GM18858 (cell line): Measurements from ENCODE around the gene SRC.

Experiments
- ATAC-seq: cut with Tn5 transposase; IDR thresholded peaks from one replicate; pipeline ENCODE4 v1.9.1; 2021; ENCODE audit not compliant: unreplicated experiment

Gene SRC

GRCh38 chr20:37314617-37315016 is 31.3 kb upstream of the SRC start:
- no peak for ATAC-seq

GRCh38 chr20:37315021-37315451 is 30.9 kb upstream of the SRC start:
- ATAC-seq = no peak

GRCh38 chr20:37315452-37316110 is 30.4 kb upstream of the SRC start:
- peak; percentile 50 for ATAC-seq

- ATAC-seq = peak; percentile 51
Measured at GRCh38 chr20:37316116-37316774, 29.7 kb upstream of the SRC start.

GRCh38 chr20:37316775-37317170 is 29.2 kb upstream of the SRC start:
- ATAC-seq = no peak

- ATAC-seq = no peak
Measured at GRCh38 chr20:37317316-37317715, 28.6 kb upstream of the SRC start.

- ATAC-seq = no peak
Measured at GRCh38 chr20:37317994-37318640, 27.8 kb upstream of the SRC start.

- no peak for ATAC-seq
Measured at GRCh38 chr20:37319151-37319671, 26.7 kb upstream of the SRC start.

- ATAC-seq = no peak
Measured at GRCh38 chr20:37323985-37324384, 22.0 kb upstream of the SRC start.

- no peak for ATAC-seq
Measured at GRCh38 chr20:37325206-37325605, 20.7 kb upstream of the SRC start.

GRCh38 chr20:37326666-37327065 is 19.3 kb upstream of the SRC start:
- no peak for ATAC-seq

- ATAC-seq = no peak
Measured at GRCh38 chr20:37327748-37328147, 18.2 kb upstream of the SRC start.

- ATAC-seq = no peak
Measured at GRCh38 chr20:37328149-37328945, 17.6 kb upstream of the SRC start.

- no peak for ATAC-seq
Measured at GRCh38 chr20:37329481-37330165, 16.3 kb upstream of the SRC start.

GRCh38 chr20:37330316-37330715 is 15.6 kb upstream of the SRC start:
- no peak for ATAC-seq

- ATAC-seq = no peak
Measured at GRCh38 chr20:37331060-37331857, 14.7 kb upstream of the SRC start.

GRCh38 chr20:37333130-37333847 is 12.7 kb upstream of the SRC start:
- no peak for ATAC-seq

GRCh38 chr20:37333848-37334318 is 12.1 kb upstream of the SRC start:
- no peak for ATAC-seq

GRCh38 chr20:37334450-37334849 is 11.5 kb upstream of the SRC start:
- no peak for ATAC-seq
